MM.1S (cell line): ENCODE measurements around the gene FOXK2.

Source experiments
- DNase-seq: peaks from one replicate; pipeline ENCODE4 v3.0.0-alpha.2; 2015
- H2AFZ ChIP-seq: fragments of 300-600 bp; sonication (generic); 2 replicates; pipeline ENCODE4 v1.6.0; 2016; ENCODE audit warnings: antibody characterized with exemption, low read length
- H3F3A ChIP-seq: fragments of 300-600 bp; sonication (generic); 2 replicates; pipeline ENCODE4 v1.6.1; 2016; ENCODE audit warnings: mild to moderate bottlenecking, antibody characterized with exemption, low read length, moderate library complexity, mixed read lengths; ENCODE audit not compliant: insufficient read depth
- H3K27ac ChIP-seq: fragments of 300-600 bp; sonication (generic); 2 replicates; pipeline ENCODE4 v1.5.1; 2016; ENCODE audit warnings: mild to moderate bottlenecking, low read length
- H3K27me3 ChIP-seq: fragments of 300-600 bp; sonication (generic); replicated peaks from 2 replicates; pipeline ENCODE4 v1.6.0; 2016; ENCODE audit warnings: low read length; ENCODE audit not compliant: insufficient read depth
- H3K36me3 ChIP-seq: fragments of 300-600 bp; sonication (generic); replicated peaks from 2 replicates; pipeline ENCODE4 v1.6.1; 2016; ENCODE audit warnings: mild to moderate bottlenecking, low read length, mixed read lengths; ENCODE audit not compliant: insufficient read depth
- H3K4me1 ChIP-seq: fragments of 300-600 bp; sonication (generic); 2 replicates; pipeline ENCODE4 v1.6.1; 2016; ENCODE audit warnings: low read length, mixed read lengths
- H3K4me2 ChIP-seq: fragments of 300-600 bp; sonication (generic); 2 replicates; pipeline ENCODE4 v1.6.0; 2016; ENCODE audit warnings: low read depth, low read length
- H3K4me3 ChIP-seq: fragments of 300-600 bp; sonication (generic); 2 replicates; pipeline ENCODE4 v1.5.1; 2016; ENCODE audit warnings: low read length, mixed read lengths
- H3K79me2 ChIP-seq: fragments of 300-600 bp; sonication (generic); 2 replicates; pipeline ENCODE4 v1.6.1; 2016; ENCODE audit warnings: mixed run types, low read length, mixed read lengths
- H3K9ac ChIP-seq: fragments of 300-600 bp; sonication (generic); 2 replicates; pipeline ENCODE4 v1.6.1; 2016; ENCODE audit warnings: low read length, mixed read lengths
- H3K9me2 ChIP-seq: fragments of 300-600 bp; sonication (generic); replicated peaks from 2 replicates; pipeline ENCODE4 v1.6.1; 2016; ENCODE audit warnings: mild to moderate bottlenecking, low read length, mixed read lengths; ENCODE audit not compliant: insufficient read depth
- H3K9me3 ChIP-seq: fragments of 300-600 bp; sonication (generic); replicated peaks from 2 replicates; pipeline ENCODE4 v1.6.1; 2016; ENCODE audit warnings: mild to moderate bottlenecking, low read length, mixed read lengths; ENCODE audit not compliant: insufficient read depth
- H4K20me1 ChIP-seq: fragments of 300-600 bp; sonication (generic); 2 replicates; pipeline ENCODE4 v1.6.1; 2016; ENCODE audit warnings: mild to moderate bottlenecking, low read length, moderate library complexity, mixed read lengths; ENCODE audit not compliant: insufficient read depth
- EZH2 ChIP-seq: fragments of 300-600 bp; sonication (generic); optimal IDR thresholded peaks from 2 replicates; pipeline ENCODE3; 2017; ENCODE audit warnings: low read depth, mild to moderate bottlenecking, antibody characterized with exemption, low read length, mixed read lengths
- EZH2phosphoT487 ChIP-seq: fragments of 300-600 bp; sonication (generic); IDR thresholded peaks from 2 replicates; pipeline ENCODE4 v1.6.1; 2018; ENCODE audit warnings: antibody characterized with exemption, low read length
- TF ChIP-seq, protein P1 (sequence below): fragments of 300-600 bp; sonication (generic); IDR thresholded peaks from 2 replicates; pipeline ENCODE4 v1.5.1; 2016; ENCODE audit warnings: antibody characterized with exemption, low read length, mixed read lengths

Gene FOXK2

DNA sequence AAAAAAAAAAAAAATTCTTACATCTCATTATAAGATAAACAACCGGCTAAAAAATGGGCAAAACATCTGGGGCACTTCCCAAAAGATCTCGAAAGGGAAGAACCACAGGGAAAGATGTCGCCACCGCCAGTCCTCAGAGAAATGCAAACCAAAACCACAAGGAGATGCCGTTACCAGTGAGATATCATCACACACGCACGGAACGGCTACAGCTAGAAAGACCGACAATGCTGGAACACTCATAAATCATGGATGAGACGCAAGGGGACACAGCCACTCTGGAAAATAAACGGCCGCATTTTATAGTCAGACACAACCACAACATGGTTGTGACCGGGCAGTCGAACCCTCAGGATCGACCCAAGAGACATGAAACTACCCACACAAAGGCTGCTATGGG lies 104.2 kb downstream of the FOXK2 start:
- DNase-seq, result no peak
- Histone ChIP-seq H3K27me3 (no peaks in the 10 kb centered on the region), H2AFZ (no peak overlapping the region), H3K4me3 (no peak overlapping the region), H3K79me2 (peaks cover 2% of the 10 kb centered on the region; the same call in 1 of the 2 replicates), H3K4me1 (no peaks in the 10 kb centered on the region), H3K4me2 (no peak overlapping the region), H3K27ac (no peak overlapping the region), H3F3A (no peaks in the 10 kb centered on the region), H3K9ac (no peak overlapping the region), H3K36me3 (no peaks in the 10 kb centered on the region; the same call in none of the 2 replicates), H4K20me1 (0 out of 2 replicates have a peak, but pooled peaks cover 4% of the 10 kb centered on the region), H3K9me3 (no peaks in the 10 kb centered on the region), H3K9me2 (no peaks in the 10 kb centered on the region)
- no peak for TF ChIP-seq EZH2phosphoT487
- TF ChIP-seq EZH2, result no peak
- TF ChIP-seq, protein P1, sequence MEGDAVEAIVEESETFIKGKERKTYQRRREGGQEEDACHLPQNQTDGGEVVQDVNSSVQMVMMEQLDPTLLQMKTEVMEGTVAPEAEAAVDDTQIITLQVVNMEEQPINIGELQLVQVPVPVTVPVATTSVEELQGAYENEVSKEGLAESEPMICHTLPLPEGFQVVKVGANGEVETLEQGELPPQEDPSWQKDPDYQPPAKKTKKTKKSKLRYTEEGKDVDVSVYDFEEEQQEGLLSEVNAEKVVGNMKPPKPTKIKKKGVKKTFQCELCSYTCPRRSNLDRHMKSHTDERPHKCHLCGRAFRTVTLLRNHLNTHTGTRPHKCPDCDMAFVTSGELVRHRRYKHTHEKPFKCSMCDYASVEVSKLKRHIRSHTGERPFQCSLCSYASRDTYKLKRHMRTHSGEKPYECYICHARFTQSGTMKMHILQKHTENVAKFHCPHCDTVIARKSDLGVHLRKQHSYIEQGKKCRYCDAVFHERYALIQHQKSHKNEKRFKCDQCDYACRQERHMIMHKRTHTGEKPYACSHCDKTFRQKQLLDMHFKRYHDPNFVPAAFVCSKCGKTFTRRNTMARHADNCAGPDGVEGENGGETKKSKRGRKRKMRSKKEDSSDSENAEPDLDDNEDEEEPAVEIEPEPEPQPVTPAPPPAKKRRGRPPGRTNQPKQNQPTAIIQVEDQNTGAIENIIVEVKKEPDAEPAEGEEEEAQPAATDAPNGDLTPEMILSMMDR, result no peak

DNA sequence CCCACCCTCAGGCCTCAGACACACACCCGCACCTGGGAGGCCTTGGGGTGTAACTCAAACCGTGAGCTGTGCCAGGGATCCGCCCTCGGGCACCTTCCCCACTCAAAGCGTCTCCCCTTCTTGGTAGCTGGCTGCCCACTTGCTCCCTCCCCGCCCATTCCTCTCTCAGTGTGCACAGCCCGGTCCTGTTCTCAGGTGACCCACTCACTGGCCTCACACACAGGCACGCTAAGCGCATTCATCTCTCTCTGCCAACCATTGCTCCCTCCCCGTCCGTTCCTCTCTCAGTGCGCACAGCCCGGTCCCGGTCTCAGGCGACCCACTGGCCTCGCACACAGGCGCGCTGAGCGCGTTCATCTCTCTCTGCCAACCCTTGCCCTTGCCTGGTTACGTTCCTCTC lies 107.9 kb downstream of the FOXK2 start:
- Histone ChIP-seq H3K9ac (no peak overlapping the region), H3K9me2 (no peaks in the 10 kb centered on the region), H3K27ac (no peak overlapping the region), H3K4me1 (no peaks in the 10 kb centered on the region), H3K4me3 (no peak overlapping the region), H3K36me3 (no peaks in the 10 kb centered on the region; the same call in none of the 2 replicates), H3F3A (no peaks in the 10 kb centered on the region), H2AFZ (no peak overlapping the region), H3K79me2 (peaks cover 26% of the 10 kb centered on the region), H3K27me3 (no peaks in the 10 kb centered on the region), H3K4me2 (no peak overlapping the region), H3K9me3 (no peaks in the 10 kb centered on the region), H4K20me1 (0 out of 2 replicates have a peak, but pooled peaks cover 4% of the 10 kb centered on the region)
- DNase-seq, result no peak
- no peak for TF ChIP-seq EZH2
- TF ChIP-seq, protein P1, result no peak

DNA sequence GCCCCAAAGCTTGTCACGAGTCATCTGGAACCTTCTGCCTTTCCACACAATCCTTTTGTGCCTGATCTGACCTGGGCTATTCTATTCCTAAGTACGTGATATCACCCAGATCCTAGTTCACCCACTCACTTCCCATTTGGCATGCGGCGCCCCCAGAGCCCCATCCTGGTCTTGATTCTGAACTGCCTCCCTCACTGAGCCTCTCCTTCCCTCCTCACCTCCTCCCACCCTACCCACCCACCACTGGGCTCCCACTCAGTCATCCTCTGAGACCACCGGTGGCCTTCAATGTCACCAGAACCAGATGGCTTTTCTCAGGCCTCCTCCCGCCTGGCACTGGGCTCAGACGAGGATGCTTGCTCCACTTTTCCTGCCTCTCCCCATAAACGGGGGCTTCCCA lies 110.2 kb downstream of the FOXK2 start:
- H4K20me1 ChIP-seq, result 0 out of 2 replicates have a peak, but pooled peaks cover 4% of the 10 kb centered on the region

More for the DNA sequence above, 110.2 kb downstream of the FOXK2 start:
- H3K4me2 ChIP-seq, result no peak overlapping the region
- H3K4me1 ChIP-seq, result no peaks in the 10 kb centered on the region
- no peaks in the 10 kb centered on the region for H3F3A ChIP-seq
- DNase-seq, result no peak
- H2AFZ ChIP-seq, result no peak overlapping the region
- no peak for TF ChIP-seq EZH2phosphoT487
- TF ChIP-seq EZH2, result no peak
- TF ChIP-seq, protein P1, result no peak
- H3K9me3 ChIP-seq, result no peaks in the 10 kb centered on the region
- no peaks in the 10 kb centered on the region for H3K27me3 ChIP-seq
- peaks cover 47% of the 10 kb centered on the region for H3K79me2 ChIP-seq
- H3K27ac ChIP-seq, result no peak overlapping the region
- H3K4me3 ChIP-seq, result no peak overlapping the region
- H3K9me2 ChIP-seq, result no peaks in the 10 kb centered on the region
- H3K9ac ChIP-seq, result no peak overlapping the region
- no peaks in the 10 kb centered on the region; the same call in none of the 2 replicates for H3K36me3 ChIP-seq
